IPS-15b (cell line): Measurements from ENCODE around the gene CTAGE9.
"Not testable (repeated sequence)": the region's sequence is repeated elsewhere in the genome, so short reads cannot be mapped to it uniquely, and the experiment has no call there.

ENCODE experiments used
- H3K27me3 ChIP-seq: one replicate; pipeline ENCODE4 v1.6.1; 2013; ENCODE audit warnings: low read length; ENCODE audit not compliant: control insufficient read depth, insufficient read depth
- H3K36me3 ChIP-seq: one replicate; pipeline ENCODE4 v1.6.1; 2013; ENCODE audit warnings: low read length; ENCODE audit not compliant: control insufficient read depth, insufficient read depth
- H3K4me1 ChIP-seq: one replicate; pipeline ENCODE4 v1.6.1; 2013; ENCODE audit warnings: mild to moderate bottlenecking, low read length; ENCODE audit not compliant: control insufficient read depth, insufficient read depth
- H3K4me3 ChIP-seq: one replicate; pipeline ENCODE4 v1.5.1; 2013; ENCODE audit warnings: low read depth, low read length
- H3K9ac ChIP-seq: one replicate; pipeline ENCODE4 v1.6.1; 2013; ENCODE audit warnings: low read depth, mild to moderate bottlenecking, low read length
- H3K9me3 ChIP-seq: one replicate; pipeline ENCODE4 v1.6.1; 2013; ENCODE audit warnings: mild to moderate bottlenecking, low read length; ENCODE audit not compliant: control insufficient read depth, insufficient read depth

The CTAGE9 gene

DNA sequence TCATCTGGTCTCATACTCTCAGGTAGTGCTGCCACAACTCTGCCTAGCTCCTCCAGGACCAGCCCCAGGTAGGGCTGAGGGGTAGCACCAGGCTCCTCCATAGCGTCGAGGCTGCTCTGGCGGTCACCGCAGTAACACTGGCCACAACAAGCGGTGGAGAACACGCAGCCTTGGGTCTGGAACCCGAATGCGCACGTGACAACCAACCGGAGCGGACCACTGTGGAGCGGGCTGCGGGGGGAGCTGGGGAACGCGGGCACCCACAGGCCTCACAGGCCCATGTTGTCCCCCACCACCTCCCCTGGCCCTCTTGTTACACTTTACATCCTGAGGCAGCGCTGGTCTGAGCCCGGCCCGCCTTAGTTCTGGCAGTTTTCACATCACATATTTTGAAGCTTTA, at the start of gene CTAGE9:
Gene CTAGE9 (minus strand): TSS at position 101 of the 400 bp plus-strand sequence. CDS start 0 bp downstream, at position 101.
- H3K4me3 ChIP-seq, H3K9me3 ChIP-seq, H3K36me3 ChIP-seq, H3K4me1 ChIP-seq, H3K9ac ChIP-seq, H3K27me3 ChIP-seq: not testable (repeated sequence)

DNA sequence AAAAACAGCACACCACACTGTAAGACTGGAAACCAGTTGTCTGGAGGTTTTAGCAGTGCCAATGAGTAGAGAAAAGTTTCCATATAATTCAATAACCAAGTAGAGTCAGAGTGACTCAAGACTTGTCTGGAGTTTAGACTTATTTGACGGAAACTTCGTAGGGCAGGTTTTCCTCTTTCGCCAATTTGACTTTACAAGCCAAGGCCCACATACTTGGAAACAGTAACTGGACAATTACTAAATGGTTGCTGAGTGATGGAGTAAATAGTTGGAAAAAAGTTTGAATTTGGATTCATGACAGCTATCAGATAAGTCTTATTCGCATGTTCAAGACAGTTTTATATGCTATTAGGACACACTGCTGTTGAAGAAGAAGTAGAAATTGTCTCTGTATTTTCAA, 48.1 kb upstream of the CTAGE9 start:
- no peak overlapping the region for H3K4me3 ChIP-seq
- H3K27me3 ChIP-seq: peaks cover 3% of the 10 kb centered on the region

DNA sequence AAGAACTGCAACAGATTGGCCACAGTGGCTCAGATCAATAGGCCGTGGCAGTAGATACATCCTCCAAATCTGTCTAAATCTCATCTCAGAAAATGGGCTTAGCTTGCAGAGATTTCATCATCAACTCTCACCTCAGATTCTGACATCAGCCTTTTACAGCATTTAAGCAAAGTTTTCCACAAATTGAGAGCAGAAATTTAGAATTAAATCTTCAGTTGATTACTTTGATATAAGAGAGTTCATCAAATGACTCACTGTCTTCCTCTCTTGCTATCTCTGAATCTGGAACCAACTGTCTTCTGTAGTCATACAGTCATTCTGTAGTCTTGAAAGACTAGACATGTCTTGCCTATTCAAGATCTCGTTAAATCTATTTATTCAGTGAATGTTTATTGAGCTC, 45.2 kb upstream of the CTAGE9 start:
- Histone ChIP-seq H3K9ac (no peak overlapping the region), H3K9me3 (no peaks in the 10 kb centered on the region), H3K4me3 (no peak overlapping the region), H3K4me1 (no peaks in the 10 kb centered on the region), H3K36me3 (no peaks in the 10 kb centered on the region), H3K27me3 (peaks cover 3% of the 10 kb centered on the region)

More for the DNA sequence above, 48.1 kb upstream of the CTAGE9 start:
- Histone ChIP-seq H3K9me3 (no peaks in the 10 kb centered on the region), H3K9ac (no peak overlapping the region), H3K36me3 (no peaks in the 10 kb centered on the region), H3K4me1 (no peaks in the 10 kb centered on the region)

DNA sequence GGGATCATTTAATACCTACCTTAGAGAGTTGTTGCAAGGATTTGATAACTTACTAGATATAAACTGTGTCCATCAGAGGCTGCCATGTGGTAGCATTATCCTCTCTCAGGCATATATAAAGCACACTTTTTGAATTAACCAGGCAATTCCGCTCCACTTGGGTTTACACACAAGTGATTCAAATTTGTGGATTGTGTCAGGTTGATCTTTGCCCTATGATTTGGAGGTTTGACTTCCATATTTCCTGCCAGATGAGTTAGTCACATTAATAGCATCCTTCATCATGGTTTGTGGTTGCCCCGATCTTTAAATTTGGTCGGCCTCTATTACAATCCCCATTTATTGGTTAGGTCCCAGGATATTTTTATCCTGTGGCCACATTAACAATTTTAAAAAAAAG, 44.8 kb upstream of the CTAGE9 start:
- H3K9me3 ChIP-seq: no peaks in the 10 kb centered on the region
- H3K9ac ChIP-seq: no peak overlapping the region
- no peak overlapping the region for H3K4me3 ChIP-seq
- H3K4me1 ChIP-seq: no peaks in the 10 kb centered on the region
- no peaks in the 10 kb centered on the region for H3K36me3 ChIP-seq
- peaks cover 3% of the 10 kb centered on the region for H3K27me3 ChIP-seq

- no peaks in the 10 kb centered on the region for H3K4me1 ChIP-seq
- no peaks in the 10 kb centered on the region for H3K9me3 ChIP-seq
Observed at GRCh38 chr6:131754715-131755567, 44.1 kb upstream of the CTAGE9 start.

DNA sequence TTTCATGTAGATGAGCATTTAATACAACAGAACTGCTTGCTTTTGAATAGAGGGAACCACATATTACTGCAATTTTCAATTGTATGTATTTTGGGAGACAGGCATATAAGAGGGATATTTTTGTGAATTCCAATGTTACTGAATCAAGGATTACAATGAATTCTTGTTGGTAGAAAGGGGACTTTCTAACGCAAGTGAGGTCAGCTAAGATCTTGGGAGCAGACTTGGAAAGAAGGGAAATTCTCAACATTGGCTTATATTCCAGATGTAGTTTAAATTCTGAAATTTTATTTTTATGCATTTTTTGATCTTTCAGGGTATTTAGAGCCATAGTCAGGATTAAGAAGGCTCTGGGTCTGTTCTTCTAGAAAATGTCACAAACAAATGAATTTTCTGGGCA, 43.3 kb upstream of the CTAGE9 start:
- Histone ChIP-seq H3K9ac (no peak overlapping the region), H3K9me3 (no peaks in the 10 kb centered on the region), H3K4me3 (no peak overlapping the region), H3K27me3 (peaks cover 3% of the 10 kb centered on the region), H3K36me3 (no peaks in the 10 kb centered on the region), H3K4me1 (no peaks in the 10 kb centered on the region)

More at GRCh38 chr6:131754715-131755567, 44.1 kb upstream of the CTAGE9 start:
- H3K9ac ChIP-seq: no peak overlapping the region
- H3K4me3 ChIP-seq: no peak overlapping the region
- no peaks in the 10 kb centered on the region for H3K36me3 ChIP-seq
- H3K27me3 ChIP-seq: peaks cover 3% of the 10 kb centered on the region

GRCh38 chr6:131751012-131751715, 40.3 kb upstream of the CTAGE9 start:
- not testable (repeated sequence) for H3K9me3 ChIP-seq, H3K4me3 ChIP-seq, H3K9ac ChIP-seq, H3K4me1 ChIP-seq, H3K36me3 ChIP-seq, H3K27me3 ChIP-seq

DNA sequence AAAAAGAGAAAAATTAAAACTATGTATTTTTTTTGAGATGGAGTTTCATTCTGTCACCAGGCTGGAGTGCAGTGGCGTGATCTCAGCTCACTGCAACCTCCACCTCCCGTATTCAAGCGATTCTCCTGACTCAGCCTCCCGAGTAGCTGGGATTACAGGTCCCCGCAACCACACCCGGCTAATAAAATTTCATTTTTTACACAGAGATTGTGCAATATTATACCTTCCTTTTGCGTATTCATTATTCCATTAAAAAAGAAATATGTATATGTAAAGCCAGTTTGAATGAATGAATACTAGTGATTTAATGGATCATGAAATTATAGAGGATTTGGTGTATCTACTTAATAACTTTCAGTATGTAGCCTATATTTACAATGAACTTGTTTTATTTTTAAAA, 38.2 kb upstream of the CTAGE9 start:
- Histone ChIP-seq H3K36me3 (no peaks in the 10 kb centered on the region), H3K4me3 (no peak overlapping the region), H3K4me1 (peaks cover 7% of the 10 kb centered on the region), H3K27me3 (no peaks in the 10 kb centered on the region), H3K9me3 (no peaks in the 10 kb centered on the region), H3K9ac (no peak overlapping the region)

DNA sequence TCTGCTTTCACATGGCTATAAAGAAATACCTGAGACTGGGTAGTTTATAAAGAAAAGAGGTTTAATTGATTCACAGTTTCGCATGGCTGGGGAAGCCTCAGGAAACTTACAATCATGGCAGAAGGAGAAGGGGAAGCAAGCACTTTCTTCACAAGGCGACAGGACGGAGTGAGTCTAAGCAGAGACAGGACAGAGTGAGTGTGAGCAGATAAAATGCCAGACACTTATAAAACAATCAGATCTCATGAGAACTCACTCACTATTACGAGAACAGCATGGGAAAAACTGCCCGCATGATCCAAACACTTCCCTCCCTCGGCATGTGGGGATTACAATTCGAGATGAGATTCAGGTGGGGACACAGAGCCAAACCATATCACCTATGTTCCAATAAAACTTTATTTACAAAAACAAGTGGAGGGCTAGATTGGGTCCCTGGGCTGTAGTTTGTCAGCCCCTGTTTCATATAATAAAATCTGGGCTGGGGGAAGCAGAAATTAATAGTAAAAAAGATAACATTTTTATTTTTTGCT, 37.1 kb upstream of the CTAGE9 start:
- Histone ChIP-seq H3K9ac (no peak overlapping the region), H3K9me3 (no peaks in the 10 kb centered on the region), H3K27me3 (no peaks in the 10 kb centered on the region), H3K36me3 (no peaks in the 10 kb centered on the region), H3K4me1 (peaks cover 11% of the 10 kb centered on the region), H3K4me3 (no peak overlapping the region)

DNA sequence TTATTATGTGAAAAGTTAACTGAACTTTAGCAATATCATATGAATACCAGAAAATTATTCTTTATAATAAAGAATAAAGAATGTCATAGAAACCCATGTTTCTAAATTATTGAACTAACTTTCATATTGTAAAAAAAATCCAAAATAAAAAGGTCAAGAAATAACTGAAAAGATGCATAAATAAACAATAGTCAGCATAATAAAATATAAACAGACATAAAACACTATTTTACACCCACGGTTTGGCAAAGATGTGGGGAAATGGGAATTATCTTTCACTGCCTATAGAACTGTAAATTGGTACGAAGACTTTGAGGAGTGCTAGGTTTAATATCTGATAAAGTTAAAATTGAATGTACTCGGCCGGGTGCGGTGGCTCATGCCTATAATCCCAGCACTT, 34.7 kb upstream of the CTAGE9 start:
- Histone ChIP-seq H3K9ac (no peak overlapping the region), H3K9me3 (no peaks in the 10 kb centered on the region), H3K4me1 (peaks cover 11% of the 10 kb centered on the region), H3K27me3 (no peaks in the 10 kb centered on the region), H3K4me3 (no peak overlapping the region), H3K36me3 (no peaks in the 10 kb centered on the region)

GRCh38 chr6:131744432-131745287, 33.8 kb upstream of the CTAGE9 start:
- H3K27me3 ChIP-seq: no peaks in the 10 kb centered on the region
- no peaks in the 10 kb centered on the region for H3K9me3 ChIP-seq
- H3K36me3 ChIP-seq: no peaks in the 10 kb centered on the region
- peaks cover 11% of the 10 kb centered on the region for H3K4me1 ChIP-seq
- H3K9ac ChIP-seq: no peak overlapping the region
- no peak overlapping the region for H3K4me3 ChIP-seq
